T-helper 1 cell (primary cell): Measurements from ENCODE around the gene CCNG1.
"Not testable (repeated sequence)": the region's sequence is repeated elsewhere in the genome, so short reads cannot be mapped to it uniquely, and the experiment has no call there.

ENCODE experiments used
- DNase-seq, 5 donors: peaks; one replicate each; pipeline ENCODE4 v3.0.0-alpha.2; 2012 to 2020

The CCNG1 gene

DNA sequence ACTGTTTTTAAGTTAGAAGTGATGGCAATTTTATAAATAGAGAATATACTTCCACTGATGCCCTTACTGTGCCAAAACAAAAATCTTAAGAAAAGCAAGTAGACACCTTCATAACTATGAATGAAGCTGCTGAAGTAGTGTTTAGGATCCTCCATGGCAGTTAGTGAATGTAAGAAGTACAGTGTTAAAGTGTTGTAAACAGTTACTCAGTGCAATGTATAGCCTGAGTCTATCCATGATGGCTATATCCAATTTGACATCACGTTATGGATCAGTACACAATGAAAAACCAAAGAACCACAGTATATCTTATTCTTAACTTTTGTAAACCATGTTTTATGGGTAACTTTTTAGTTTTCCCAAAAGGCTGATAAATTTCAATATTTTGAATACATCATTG lies 7.1 kb downstream of the CCNG1 start:
- no peak for DNase-seq

DNA sequence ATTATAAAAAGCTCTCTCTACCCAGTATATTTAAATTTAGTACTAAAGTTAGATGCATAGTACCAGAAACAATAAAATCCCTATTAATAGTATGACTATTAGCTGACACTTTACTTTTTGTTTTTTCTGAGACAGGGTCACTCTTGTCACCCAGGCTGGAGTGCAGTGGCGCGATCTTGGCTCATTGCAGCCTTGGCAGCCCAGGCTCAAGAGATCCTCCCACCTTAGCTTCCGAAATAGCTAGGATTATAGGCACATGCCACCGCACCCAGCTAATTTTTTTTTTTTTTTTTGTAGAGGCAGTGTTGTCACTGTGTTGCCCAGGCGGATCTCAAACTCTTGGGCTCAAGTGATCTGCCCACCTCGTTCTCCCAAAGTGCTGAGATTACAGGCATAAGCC lies 8.0 kb downstream of the CCNG1 start:
- DNase-seq: no peak

DNA sequence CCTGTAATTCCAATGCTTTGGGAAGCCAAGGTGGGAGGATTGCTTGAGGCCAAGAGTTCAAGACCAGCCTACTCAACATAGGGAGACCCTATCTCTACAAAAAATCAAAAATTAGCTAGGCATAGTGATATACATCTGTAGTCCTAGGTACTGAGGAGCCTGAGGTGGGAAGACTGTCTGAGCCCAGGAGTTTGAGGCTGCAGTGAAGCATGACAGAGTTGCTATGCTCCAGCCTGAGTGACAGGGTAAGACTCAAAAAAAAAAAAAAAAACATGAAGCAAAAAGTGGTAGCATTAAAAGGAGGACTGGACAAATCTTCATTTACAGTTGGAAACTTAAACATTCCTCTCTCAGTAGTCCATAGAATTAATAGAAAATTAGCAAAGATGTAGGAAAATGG lies 9.8 kb downstream of the CCNG1 start:
- no peak for DNase-seq

DNA sequence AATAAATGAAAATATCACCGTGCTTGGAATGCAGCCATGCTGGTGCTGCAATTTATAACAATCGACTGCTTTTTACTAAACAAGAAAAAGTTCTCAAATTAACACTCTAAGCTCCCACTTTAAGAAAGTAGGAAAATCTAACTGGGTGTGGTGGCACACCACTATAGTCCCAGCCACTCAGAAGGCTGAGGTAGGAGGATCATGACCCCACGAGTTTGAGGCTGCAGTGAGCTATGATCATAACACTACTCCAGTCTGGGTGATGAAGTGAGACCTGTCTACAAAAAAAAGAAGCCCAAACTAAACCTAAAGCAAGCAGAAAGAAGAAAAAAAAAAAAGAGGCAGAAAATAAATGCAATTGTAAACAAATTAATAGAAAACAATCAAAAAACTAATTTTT lies 10.5 kb downstream of the CCNG1 start:
- no peak for DNase-seq

DNA sequence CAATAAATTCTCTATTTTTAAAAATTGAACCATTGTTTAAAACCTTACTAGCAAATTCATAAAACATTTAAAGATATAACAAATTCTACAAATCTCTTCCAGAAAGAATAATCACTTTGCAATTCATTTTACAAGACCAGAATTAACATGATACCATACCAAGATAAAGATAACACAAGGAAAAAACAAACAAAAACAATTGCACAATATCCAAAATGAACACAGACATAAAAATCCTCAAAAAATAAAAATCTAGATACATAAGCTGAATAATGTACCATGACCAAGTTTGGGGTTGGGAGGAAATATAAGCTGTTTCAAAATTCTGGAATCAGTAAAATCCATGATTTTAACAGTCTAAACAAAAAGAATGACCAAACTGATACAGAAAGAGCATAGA lies 11.1 kb downstream of the CCNG1 start:
- DNase-seq: no peak

DNA sequence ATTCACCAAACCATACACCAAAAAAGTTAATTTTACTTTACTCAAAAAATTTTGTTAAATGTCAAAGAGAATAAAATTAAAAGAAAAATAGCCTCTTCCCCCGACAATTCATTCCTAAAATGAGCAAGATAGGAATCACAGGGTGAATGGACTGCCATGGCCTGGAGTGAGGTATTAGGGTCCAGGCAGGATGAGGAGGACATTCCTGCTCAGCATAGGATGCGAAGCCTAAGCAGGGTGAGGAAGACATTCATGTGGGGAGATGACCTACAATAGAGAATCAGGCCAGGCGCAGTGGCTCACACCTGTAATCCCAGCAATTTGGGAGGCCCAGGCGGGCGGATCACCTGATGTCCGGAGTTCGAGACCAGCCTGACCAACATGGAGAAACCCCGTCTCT lies 14.1 kb downstream of the CCNG1 start:
- no peak for DNase-seq

DNA sequence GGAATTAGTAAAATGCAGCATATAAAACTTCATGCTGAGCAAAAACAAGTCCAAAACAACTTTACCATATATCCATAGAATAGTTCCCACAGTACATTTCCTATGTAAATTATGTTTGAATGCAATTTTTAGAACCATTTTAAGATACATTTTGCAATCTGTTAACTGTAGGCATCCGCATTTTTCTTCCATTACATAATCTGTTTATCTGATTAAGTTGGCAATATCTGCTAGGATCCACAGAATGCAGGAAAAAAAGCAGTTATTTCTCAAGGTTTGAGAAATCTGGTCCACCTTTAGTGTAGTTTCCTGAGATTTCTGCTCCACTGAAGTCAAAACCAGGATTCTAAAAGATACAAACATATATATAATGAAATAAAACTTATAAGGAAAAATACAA lies 16.3 kb downstream of the CCNG1 start:
- no peak for DNase-seq

DNA sequence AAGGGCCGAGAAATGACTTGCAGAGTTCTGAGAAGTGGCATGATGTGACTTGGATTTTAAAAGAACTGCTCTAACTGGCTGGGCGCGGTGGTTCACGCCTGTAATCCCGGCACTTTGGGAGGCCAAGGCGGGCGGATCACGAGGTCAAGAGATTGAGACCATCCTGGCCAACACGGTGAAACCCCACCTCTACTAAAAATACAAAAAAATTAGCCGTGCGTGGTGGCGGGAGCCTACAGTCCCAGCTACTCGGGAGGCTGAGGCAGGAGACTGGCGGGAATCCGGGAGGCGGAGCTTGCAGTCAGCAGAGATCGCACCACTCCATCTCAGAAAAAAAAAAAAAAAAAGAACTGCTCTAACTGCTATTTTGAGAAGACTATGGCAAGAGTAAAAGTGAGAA lies 18.0 kb downstream of the CCNG1 start:
- DNase-seq: not testable (repeated sequence)

DNA sequence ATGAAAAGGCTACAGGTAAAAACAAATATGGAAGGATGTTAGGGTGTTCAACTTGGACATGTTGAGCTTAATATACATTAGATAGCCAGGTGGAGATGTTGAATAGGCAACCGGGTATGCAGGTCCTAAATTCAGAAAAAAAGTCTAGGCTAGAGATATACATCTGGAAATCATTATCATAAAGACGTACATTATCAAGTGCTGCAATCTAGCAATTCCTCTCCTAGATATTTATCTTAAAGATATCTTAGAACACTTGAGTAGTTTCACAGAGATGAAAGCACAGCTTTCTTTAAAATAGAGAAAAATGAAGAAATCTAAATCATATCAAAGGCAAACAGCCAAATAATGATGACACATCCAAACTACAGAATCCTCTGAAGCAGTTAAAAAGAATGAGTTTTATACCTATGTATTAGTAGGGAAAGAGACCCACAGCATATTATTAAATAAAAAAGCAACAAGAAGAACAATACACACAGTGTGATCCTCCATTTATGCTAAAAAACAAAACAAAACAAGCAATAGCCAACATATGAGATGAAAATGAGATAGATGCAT lies 18.7 kb downstream of the CCNG1 start:
- no peak for DNase-seq

DNA sequence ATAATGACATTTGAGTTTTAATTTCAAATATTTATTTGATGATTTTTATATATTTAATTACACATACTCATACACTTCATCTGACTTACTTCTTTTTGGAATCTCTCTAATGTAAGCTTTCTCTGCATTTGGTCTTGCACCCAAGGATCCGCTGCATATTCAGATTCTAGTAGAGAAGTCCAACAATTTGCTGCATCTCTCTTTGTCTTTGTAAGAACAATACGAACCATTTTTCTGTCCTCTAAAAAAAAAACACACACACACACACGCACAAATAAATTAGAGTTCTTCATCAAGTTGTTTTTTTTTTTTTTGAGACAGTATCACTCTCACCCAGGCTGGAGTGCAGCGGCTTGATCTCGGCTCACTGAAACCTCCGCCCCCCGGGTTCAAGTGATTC lies 19.4 kb downstream of the CCNG1 start:
- DNase-seq: no peak

DNA sequence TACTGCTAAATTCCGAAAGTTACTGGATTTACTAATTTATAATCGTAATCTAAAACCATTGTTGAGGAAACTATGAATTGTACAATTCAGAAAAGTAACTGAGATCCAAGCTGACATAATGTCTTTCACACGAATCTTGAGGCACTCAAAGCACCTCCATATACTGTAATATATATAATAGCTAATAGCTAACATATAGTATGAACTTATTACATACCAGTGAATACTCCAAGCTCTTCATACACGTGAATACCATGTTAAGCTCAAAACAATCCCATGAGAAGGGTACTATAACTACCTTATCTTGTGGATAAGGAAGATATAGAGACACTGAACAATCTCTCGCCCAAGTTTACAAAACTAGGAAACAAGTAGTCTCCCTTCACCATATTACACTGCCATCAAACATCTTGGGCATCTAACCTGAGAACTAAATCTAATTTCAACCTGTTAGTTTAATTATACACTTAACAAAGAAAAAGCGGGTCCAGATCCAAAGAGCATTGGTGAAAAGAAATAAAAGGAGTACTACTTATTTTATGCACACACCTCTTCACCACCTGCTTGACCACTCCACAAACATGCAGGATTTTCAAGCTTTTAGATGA lies 21.5 kb downstream of the CCNG1 start:
- no peak for DNase-seq

DNA sequence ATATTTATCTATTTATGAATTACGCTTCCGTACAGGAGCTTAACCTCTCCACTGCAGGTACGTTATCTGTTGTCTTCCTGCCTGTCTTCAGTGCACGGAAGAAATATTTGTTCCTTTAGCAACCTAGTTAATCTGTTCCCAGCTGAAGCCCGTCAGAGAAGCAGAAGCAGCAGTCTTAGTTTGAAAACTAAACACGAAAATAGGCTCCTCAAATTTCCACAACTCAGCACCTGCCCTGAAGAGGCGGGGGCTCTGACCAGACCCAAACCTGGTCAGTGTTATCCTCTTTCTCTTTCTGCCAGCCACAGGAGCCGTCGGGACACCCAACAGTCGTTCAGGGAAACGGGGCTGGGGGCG lies 22.0 kb downstream of the CCNG1 start:
- DNase-seq: no peak

DNA sequence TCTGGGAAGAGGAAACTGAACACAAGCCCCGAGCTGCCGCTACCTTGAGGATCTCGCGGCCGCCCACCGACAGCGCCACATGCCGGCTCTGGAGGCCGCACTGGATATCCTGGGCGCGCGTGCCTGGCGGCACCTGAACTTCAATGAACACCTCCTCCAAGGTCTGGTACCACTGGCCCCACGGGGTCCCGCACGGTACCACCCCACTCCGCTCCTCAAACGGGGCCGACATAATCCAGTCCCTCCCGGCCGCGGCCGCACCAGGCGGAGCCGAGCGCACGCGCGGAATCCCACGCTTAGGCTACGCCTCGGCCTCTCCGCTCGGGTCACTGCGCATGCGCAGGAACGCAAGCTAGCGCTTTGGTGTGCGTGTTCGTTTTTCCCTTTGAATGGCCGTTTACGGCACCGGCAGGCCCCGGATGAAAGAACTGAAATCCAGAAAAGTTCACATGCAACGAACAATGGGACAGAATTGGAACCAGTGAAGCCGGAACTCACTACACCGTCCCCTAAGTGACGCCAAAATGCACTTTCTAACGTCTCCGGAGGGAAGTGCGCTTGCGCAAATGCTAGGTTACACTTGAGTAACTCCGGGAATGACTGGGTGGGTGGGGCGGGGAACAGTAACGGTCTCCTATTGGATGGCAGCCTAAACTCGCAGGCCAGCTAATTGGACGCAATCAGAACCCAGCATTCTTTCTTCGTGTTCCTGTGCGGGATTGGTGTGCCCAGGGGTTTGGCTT lies 22.6 kb downstream of the CCNG1 start, which contains the start of gene NUDCD2:
Gene NUDCD2 (minus strand): TSS at position 284 of the 743 bp plus-strand sequence. CDS start 52 bp downstream, at position 232.
- peak; percentile 87 to 98 (median 93) for DNase-seq

DNA sequence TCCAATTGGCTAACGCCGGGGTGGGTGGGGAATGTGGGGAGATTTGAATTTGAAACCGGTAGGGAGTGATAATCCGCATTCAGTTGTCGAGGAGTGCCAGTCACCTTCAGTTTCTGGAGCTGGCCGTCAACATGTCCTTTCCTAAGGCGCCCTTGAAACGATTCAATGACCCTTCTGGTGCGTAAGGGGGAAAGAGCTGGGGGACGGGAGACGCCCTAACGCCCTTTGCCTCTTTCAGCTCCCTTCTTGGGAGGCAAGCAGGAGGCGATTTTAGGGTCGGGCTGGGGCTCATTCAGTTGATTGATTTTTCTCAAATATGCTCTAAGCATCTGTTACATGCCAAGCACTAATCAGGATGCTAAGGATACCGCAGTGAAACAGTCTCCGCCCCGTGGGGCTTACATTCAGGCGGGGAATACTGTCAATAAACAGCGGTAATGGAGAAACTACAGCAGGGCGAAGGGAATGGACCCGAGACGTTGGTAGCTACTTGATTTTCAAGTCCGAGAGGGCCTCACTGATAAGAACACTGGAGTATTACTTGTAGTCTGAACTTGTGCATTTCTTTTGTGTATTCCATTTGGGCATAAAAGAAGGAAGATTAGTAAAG lies 23.3 kb downstream of the CCNG1 start, which contains the start of gene HMMR:
Gene HMMR (plus strand): TSS at position 71 of the 610 bp plus-strand sequence. CDS start 61 bp downstream, at position 132.
- DNase-seq: no peak

DNA sequence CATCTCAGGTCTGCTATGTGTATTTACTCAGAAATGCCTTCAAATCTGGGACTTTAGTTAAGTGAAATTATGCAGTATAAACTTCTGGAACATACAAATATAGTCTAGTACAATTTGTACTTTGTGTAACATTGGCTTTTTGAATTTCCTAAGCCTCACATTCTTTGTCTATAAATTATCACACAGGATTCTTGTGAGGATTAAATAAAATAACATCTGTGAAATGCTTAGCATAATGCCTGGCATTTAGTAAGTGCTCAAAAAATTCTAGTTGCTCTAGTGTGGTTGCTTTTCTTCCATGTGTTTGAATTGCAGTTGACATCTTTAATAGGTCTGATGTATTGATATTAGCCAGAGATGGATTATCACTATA lies 25.7 kb downstream of the CCNG1 start:
- no peak for DNase-seq

DNA sequence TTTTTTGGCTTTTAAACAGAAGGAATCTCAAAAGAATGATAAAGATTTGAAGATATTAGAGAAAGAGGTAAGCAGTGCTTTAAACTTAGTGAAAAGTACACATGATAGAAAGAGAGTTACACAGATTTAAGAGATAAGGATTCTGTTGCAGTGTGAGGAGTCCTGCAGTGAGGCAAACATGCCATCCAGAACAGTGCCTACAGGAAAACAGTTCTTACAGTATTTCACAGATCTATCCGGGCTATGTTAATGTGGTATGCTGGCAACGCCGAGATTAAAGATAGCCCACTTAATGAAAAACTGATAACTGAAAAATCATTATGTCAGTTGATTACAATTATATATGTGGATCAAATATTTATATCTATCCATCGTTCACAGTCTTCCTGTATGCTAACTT lies 30.3 kb downstream of the CCNG1 start:
- DNase-seq: no peak

DNA sequence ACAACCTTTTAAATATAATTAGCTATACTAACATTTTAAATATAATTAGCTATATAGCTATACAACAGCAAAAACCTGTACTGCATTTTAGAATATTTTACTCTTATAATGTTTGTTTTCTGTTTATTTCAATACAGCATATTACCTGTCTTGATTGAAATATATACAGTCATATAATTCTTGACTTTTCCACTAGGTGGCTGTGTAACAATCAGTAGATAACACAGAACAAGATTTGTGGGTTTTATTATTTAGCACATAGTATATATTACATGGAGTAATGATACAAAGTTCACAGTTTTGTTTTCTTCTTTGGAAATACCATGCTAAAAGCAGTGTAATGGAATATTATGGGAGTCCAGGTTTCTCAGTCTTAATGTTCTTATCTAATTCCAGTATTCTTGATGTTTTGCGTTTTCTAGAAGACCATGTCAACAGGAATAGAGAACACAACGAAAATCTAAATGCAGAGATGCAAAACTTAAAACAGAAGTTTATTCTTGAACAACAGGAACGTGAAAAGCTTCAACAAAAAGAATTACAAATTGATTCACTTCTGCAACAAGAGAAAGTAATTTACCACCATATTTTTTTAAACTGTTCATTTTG lies 36.3 kb downstream of the CCNG1 start:
- DNase-seq: peak in 1 of 5 donors; percentile 9

DNA sequence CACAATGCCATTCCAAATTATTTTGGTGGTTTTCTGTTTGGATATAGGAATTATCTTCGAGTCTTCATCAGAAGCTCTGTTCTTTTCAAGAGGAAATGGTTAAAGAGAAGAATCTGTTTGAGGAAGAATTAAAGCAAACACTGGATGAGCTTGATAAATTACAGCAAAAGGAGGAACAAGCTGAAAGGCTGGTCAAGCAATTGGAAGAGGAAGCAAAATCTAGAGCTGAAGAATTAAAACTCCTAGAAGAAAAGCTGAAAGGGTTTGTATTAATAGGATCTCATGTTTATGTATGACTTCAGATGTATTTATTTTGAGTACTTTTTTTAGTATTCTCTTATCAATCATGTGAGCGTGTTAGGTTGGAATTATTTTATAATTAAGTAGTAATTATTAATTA lies 38.0 kb downstream of the CCNG1 start:
- DNase-seq: no peak

DNA sequence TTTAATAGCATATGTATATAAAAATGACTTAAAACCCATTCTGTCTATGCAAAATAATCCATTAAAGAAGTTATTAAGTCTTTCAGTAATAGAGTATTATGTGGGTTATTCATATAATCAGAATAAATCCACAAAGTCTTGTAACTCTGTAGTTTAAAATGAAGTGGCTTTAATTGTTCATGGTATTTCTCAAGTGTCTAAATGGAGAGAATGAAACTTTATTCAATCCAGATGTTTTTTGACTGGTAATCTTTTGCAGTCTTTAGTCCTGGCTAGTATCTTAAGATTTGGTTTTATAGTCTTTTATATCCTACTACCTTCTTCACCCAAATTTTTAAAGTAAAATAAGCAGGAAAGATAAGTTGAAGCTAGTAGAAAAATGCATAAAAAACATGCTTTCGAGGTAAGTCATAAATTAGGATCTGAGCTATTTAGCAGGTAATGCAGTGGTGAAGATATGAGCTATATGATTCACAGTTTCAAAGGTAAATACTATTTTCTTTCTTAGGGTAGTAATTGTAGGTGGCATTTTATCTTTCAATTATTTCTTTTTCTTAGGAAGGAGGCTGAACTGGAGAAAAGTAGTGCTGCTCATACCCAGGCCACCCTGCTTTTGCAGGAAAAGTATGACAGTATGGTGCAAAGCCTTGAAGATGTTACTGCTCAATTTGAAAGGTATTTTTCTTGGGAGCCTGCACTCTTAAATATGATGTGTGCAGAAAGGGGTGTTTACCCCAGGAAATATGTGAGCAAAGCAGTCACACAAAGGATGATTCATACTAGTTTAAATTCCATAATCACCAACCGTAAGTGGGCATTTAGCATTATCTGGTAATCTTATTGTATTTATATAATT lies 41.0 kb downstream of the CCNG1 start:
- DNase-seq: no peak

DNA sequence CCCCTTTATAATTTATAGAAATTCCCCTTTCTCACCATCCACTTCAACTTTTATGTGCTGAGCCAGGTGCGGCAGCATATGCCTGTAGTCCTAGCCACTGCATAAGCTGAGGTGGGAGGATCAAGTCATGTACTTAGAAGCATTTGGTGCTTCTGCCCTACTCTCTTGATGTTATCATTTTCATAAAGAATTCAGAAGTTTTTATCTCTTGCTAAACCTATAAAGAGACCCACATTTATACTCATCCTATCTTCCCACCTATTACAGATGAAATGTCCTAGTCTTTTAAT lies 41.5 kb downstream of the CCNG1 start:
- DNase-seq: no peak

DNA sequence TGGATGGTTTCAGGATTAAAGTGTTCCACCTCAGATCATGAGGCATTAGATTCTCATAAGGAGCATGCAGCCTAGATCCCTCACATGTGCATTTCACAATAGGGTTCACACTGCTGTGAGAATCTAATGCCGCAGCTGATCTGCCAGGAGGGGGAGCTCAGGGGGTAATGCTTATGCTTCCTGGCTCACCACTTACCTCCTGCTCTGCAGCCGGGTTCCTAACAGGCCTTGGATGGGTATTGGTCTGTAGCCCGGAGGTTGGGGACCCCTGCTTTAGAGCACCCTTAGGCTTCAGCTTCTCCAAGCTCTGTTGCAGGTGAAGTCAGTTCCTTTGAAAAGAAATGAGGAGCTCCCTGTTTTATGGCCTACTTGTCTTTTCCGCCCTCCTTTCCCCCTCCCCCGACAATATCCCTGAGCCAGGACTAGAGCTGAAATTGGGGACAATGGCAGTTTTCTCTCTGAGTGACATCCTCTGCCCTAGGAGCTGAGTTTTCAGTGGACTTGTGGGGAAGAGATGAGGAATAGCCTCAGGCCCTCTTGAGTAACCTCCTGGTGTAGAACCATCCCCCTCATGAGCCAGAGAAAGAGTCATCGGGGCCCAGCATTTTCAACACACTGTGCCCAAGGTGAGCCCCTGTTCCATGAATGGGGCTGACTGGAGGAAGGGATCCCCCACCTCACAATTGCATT lies 51.8 kb downstream of the CCNG1 start:
- no peak for DNase-seq

DNA sequence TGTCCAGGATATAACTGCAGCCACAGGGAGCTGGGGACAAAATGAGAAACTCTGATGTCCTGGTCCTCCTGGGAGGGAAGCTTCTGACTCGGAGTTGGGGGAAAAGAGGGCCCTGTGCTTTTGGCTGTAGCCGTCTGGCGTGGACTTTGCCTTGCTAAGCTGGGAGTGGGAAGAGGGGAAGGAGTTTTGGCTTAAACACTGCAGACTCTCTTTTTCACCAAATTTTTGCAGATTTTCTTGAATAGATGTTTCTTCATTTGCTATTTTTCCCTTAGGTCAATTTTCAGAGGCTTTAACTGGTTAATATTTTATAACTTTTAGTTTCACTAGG lies 52.3 kb downstream of the CCNG1 start:
- no peak for DNase-seq
